Uterus (tissue), 4 donors: ENCODE measurements around the gene ASMTL. TPM values are rescaled to one million over a fixed set of nuclear protein-coding genes. Genes with fewer than 3 reads are reported as not detected.
"Not testable (repeated sequence)": the region's sequence is repeated elsewhere in the genome, so short reads cannot be mapped to it uniquely, and the experiment has no call there.

Source experiments
- DNase-seq, 2 donors: peaks; one replicate each; pipeline ENCODE4 v3.0.0-alpha.2; 2019 to 2020
- H3K27ac ChIP-seq, 2 donors: fragments of 200-600 bp; sonication (generic); 1 replicate in 1 of 2; 2 replicates in 1 of 2; pipeline ENCODE4 v1.5.1; 2016 to 2018
- H3K27me3 ChIP-seq, 2 donors: fragments of 200-600 bp; sonication (generic); one replicate each; pipeline ENCODE4 v1.5.1; 2018 to 2019; ENCODE audit warnings: control low read depth in 1 of 2
- H3K36me3 ChIP-seq, 2 donors: fragments of 200-600 bp; sonication (generic); one replicate each; pipeline ENCODE4 v1.5.1; 2019; ENCODE audit warnings: control low read depth in 1 of 2
- H3K4me1 ChIP-seq, 2 donors: fragments of 200-600 bp; sonication (generic); one replicate each; pipeline ENCODE4 v1.5.1; 2018 to 2019; ENCODE audit warnings: control low read depth in 1 of 2
- H3K4me3 ChIP-seq, 2 donors: fragments of 200-600 bp; sonication (generic); 1 replicate in 1 of 2; 2 replicates in 1 of 2; pipeline ENCODE4 v1.5.1; 2018 to 2019; ENCODE audit warnings: mild to moderate bottlenecking in 1 of 2
- H3K9me3 ChIP-seq, 2 donors: fragments of 200-600 bp; sonication (generic); one replicate each; pipeline ENCODE4 v1.5.1; 2019; ENCODE audit warnings: control low read depth in 1 of 2
- POLR2A ChIP-seq, 2 donors: fragments of 450-650 bp; IDR thresholded peaks; one replicate each; pipeline ENCODE4 v1.6.1; 2016; ENCODE audit warnings: antibody characterized with exemption in 2 of 2, mild to moderate bottlenecking in 1 of 2, moderate library complexity in 1 of 2
- intact Hi-C: fragments of 100-400 bp; cut with DNase I; formaldehyde crosslinking; loops from one replicate; pipeline ENCODE4 v1.15.1; 2023; ENCODE audit warnings: low total_unique reads
- total RNA-seq, 4 donors: library from RNA; depleted of rRNA in 3 of 4; stranded (reverse); fragments of >200 nt in 3 of 4; gene quantifications; one replicate each; pipeline versions ENCODE4 v1.1.0 to v1.2.4, GENCODE V29; 2014 to 2023
- TF ChIP-seq, protein P1 (sequence below), 4 experiments: fragments of 200-600 bp in 2 of 4; fragments of 450-650 bp in 2 of 4; sonication (generic) in 2 of 4; IDR thresholded peaks; one replicate each; pipeline ENCODE4 v1.5.1; 2016 to 2019; ENCODE audit warnings: antibody characterized with exemption in 4 of 4, mild to moderate bottlenecking in 2 of 4, moderate library complexity in 1 of 4
- donor health status: DM: yes; HTN: yes; CAD: no.

Gene ASMTL
- total RNA-seq, 4 donors from 2014 or later: 6.4 to 43.5 (median 11.1) TPM

GRCh38 chrX:1485033-1485432 lies 32.3 kb upstream of the ASMTL start:
- no peak overlapping the region for H3K4me3 ChIP-seq
- TF ChIP-seq POLR2A (IDR thresholded peaks at IDR 0.05): no peak
- TF ChIP-seq, protein P1, sequence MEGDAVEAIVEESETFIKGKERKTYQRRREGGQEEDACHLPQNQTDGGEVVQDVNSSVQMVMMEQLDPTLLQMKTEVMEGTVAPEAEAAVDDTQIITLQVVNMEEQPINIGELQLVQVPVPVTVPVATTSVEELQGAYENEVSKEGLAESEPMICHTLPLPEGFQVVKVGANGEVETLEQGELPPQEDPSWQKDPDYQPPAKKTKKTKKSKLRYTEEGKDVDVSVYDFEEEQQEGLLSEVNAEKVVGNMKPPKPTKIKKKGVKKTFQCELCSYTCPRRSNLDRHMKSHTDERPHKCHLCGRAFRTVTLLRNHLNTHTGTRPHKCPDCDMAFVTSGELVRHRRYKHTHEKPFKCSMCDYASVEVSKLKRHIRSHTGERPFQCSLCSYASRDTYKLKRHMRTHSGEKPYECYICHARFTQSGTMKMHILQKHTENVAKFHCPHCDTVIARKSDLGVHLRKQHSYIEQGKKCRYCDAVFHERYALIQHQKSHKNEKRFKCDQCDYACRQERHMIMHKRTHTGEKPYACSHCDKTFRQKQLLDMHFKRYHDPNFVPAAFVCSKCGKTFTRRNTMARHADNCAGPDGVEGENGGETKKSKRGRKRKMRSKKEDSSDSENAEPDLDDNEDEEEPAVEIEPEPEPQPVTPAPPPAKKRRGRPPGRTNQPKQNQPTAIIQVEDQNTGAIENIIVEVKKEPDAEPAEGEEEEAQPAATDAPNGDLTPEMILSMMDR (IDR thresholded peaks at IDR 0.05): no peak
- DNase-seq: no peak

DNA sequence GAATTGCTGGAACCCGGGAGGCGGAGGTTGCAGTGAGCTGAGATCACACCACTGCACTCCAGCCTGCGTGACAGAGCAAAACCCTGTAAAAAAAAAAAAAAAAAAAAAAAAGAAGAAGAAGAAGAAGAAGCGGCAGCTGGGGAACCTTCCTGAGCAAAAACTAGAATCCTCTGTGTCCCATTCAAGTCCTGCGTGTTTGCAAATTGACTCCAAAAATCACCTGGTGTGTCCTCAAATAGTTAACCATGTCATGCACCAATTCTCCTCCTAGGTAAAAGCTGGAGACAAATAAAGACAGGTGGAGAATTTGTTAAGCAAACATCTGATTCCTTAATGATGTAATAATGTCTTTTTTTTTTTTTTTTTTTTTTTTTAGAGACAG lies 31.9 kb upstream of the ASMTL start:
- no peak for DNase-seq
- Histone ChIP-seq H3K27me3 (no peaks in the 10 kb centered on the region), H3K4me1 (no peaks in the 10 kb centered on the region), H3K36me3 (no peaks in the 10 kb centered on the region), H3K4me3 (no peak overlapping the region), H3K9me3 (no peaks in the 10 kb centered on the region), H3K27ac (no peak overlapping the region)
- intact Hi-C loops: no loop called here
- TF ChIP-seq, protein P1 (IDR thresholded peaks at IDR 0.05): no peak
- TF ChIP-seq POLR2A (IDR thresholded peaks at IDR 0.05): no peak

More at GRCh38 chrX:1485033-1485432, 32.3 kb upstream of the ASMTL start:
- intact Hi-C loops: no loop called here
- Histone ChIP-seq H3K4me1 (no peaks in the 10 kb centered on the region), H3K27me3 (no peaks in the 10 kb centered on the region), H3K9me3 (no peaks in the 10 kb centered on the region), H3K27ac (no peak overlapping the region), H3K36me3 (no peaks in the 10 kb centered on the region)

DNA sequence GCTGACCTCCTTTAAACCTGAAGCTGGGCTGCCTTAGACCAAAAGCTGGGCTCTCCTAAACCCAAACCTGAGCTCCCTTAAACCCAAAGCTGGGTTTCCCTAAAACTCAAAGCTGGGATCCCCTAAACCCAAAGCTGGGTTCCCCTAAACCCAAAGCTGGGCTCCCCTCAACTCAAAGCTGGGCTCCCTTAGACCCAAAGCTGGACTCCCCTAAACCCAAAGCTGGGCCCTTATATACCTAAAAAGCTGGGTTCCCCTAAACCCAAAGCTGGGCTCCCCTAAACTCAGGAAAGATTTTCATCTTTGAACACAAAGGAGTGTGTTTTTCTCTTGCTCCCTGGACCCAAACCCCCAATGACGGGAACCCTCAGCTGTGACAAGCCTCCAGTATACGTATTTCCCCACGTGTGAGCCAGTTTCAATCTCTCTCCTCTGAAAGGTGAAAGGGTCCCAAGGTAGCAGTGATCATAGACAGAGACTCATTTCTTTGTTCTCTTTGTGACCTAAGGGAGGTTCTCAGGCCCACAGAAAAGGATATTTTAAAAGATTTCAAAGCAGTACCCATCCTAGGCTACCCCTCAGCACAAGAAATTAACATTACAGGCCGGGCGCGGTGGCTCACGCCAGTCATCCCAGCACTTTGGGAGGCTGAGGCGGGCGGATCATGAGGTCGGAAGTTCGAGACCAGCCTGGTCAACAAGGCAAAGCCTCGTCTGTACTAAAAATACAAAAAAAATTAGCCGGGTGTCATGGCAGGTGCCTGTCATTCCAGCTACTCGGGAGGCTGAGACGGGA lies 31.3 kb upstream of the ASMTL start:
- Histone ChIP-seq H3K36me3 (no peaks in the 10 kb centered on the region), H3K4me3 (no peak overlapping the region), H3K9me3 (no peaks in the 10 kb centered on the region), H3K4me1 (no peaks in the 10 kb centered on the region), H3K27me3 (no peaks in the 10 kb centered on the region), H3K27ac (no peak overlapping the region)
- TF ChIP-seq POLR2A (IDR thresholded peaks at IDR 0.05): no peak
- TF ChIP-seq, protein P1 (IDR thresholded peaks at IDR 0.05): no peak
- no peak for DNase-seq
- intact Hi-C loops: no loop called here

- H3K36me3 ChIP-seq, H3K27ac ChIP-seq: not testable (repeated sequence)
These were observed 29.8 kb upstream of the ASMTL start for GRCh38 chrX:1482530-1482928.

DNA sequence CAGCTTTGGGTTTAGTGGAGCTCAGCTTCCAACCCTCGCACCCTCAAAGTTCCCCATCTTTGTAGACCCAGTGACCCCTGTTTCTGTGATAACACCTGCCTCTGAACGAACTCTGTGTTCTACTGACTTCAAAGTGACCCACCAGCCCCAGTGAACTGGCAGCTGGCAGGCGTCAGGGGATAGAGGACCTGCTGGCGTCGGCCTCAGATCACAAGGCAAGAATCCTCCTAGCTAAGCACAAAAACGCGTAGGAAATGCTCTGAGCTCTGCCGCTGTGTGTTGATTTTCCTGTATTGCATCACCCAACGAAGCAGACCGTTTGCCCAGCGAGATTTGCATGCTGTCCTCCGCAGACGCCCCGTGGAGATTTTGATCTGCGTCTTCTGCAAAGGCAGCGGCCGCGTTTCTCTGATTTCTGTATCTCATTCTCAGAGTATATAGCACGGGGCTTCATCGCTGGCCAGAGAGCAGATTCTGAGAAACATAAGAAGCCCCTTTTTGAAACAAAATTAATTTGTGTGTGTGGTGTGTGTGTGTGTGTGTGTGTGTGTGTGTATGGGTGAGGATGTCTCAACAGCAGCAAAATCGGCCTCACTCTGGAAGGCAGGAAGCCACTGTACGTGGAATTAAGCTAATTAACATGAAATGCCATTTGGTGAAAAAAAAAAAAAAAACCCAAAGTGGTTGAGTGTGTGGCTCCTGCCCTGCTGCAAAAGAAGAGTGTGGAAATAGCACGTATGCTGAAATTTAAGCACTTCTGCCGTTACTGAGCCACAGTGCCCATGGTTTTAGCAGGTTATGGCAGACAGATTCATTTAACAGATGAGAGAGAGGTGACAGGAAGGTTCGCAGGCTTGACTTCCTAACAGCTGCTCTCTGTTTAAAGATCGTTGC lies 29.2 kb upstream of the ASMTL start:
- Histone ChIP-seq H3K36me3 (no peaks in the 10 kb centered on the region), H3K4me3 (no peak overlapping the region), H3K9me3 (no peaks in the 10 kb centered on the region), H3K27me3 (no peaks in the 10 kb centered on the region), H3K4me1 (no peaks in the 10 kb centered on the region), H3K27ac (no peak overlapping the region)
- no peak for TF ChIP-seq POLR2A (IDR thresholded peaks at IDR 0.05)
- TF ChIP-seq, protein P1 (IDR thresholded peaks at IDR 0.05): no peak
- intact Hi-C loops: no loop called here
- DNase-seq: peak in 1 of 2 donors; percentile 34

More at GRCh38 chrX:1482530-1482928, 29.8 kb upstream of the ASMTL start:
- H3K4me3 ChIP-seq, H3K9me3 ChIP-seq, H3K4me1 ChIP-seq, H3K27me3 ChIP-seq, DNase-seq, intact Hi-C loops: not testable (repeated sequence)
